A549 treated with CpdA at 1 μM for 4 hours (cell line): ENCODE data around the gene GARIN1A. TPM values are rescaled to one million over a fixed set of nuclear protein-coding genes. Genes with fewer than 3 reads are reported as not detected.

Experiments used
- total RNA-seq: library from RNA; stranded (reverse); fragments of 200-300 nt; extraction: Qiagen RNA extraction; gene quantifications from 5 replicates; pipeline ENCODE4 v1.2.3, GENCODE V29; 2022; ENCODE audit warnings: low read depth

Gene GARIN1A
- 0.41 to 0.85 TPM (median 0.67 TPM) in 5 replicates for total RNA-seq

GRCh38 chr7:128671992-128672391, at the start of gene GARIN1A:
Gene GARIN1A, plus strand, starts transcription at chr7:128672292. Its CDS starts 106 bp downstream, at chr7:128672398.

Other genes starting within 250 kb of the GARIN1A start
- 19.0 to 21.7 TPM (median 20.2 TPM) in 5 replicates for gene HILPDA, start 216.4 kb upstream of the GARIN1A start, total RNA-seq
- gene METTL2B, start 195.5 kb upstream of the GARIN1A start, total RNA-seq, result 24.3 to 26.7 TPM (median 25.1 TPM) in 5 replicates
- gene CALU, start 67.1 kb downstream of the GARIN1A start, total RNA-seq, result 131 to 217 TPM (median 157 TPM) in 5 replicates
- not detected in 5 replicates for gene OPN1SW, start 103.5 kb downstream of the GARIN1A start, total RNA-seq
- 1.8 to 3.7 TPM (median 2.2 TPM) in 5 replicates for gene CCDC136, start 119.7 kb downstream of the GARIN1A start, total RNA-seq
- gene FLNC, start 158.1 kb downstream of the GARIN1A start, total RNA-seq, result 4.0 to 7.5 TPM (median 5.2 TPM) in 5 replicates
- 243 to 262 TPM (median 252 TPM) in 5 replicates for gene ATP6V1F, start 190.6 kb downstream of the GARIN1A start, total RNA-seq
- 0.11 to 0.21 TPM (median 0.16 TPM) in 5 replicates for gene KCP, start 238.4 kb downstream of the GARIN1A start, total RNA-seq